ENCODE measurements around the gene RHOA.

- TF ChIP-seq CREM (IDR thresholded peaks at IDR 0.05; ENCODE audit: low read depth) (no peak), BHLHE40 (IDR thresholded peaks at IDR 0.05; ENCODE audit: borderline replicate concordance in 1 of 2, low read depth in 2 of 2, low read length in 1 of 2) (no peak), POLR2A (IDR thresholded peaks at IDR 0.05; ENCODE audit: low read depth, low read length) (no peak), YY1 (IDR thresholded peaks at IDR 0.05; ENCODE audit: low read depth, low read length) (no peak), CEBPZ (IDR thresholded peaks at IDR 0.05; ENCODE audit: low read depth, low read length) (no peak), ASH2L (IDR thresholded peaks at IDR 0.05; ENCODE audit: borderline replicate concordance, low read depth) (no peak), CTCF (IDR thresholded peaks at IDR 0.05 in 2 of 3, conservative IDR thresholded peaks at IDR 0.05 in 1 of 3; ENCODE audit: control insufficient read depth in 2 of 3, extremely low read depth in 1 of 3, insufficient read depth in 1 of 3, low read depth in 3 of 3, low read length in 3 of 3) (no peak), EGR1 (IDR thresholded peaks at IDR 0.05; ENCODE audit: borderline replicate concordance in 1 of 2, low read depth in 2 of 2, low read length in 2 of 2) (no peak), GABPA (IDR thresholded peaks at IDR 0.05; ENCODE audit: low read depth) (no peak), MXI1 (IDR thresholded peaks at IDR 0.05; ENCODE audit: low read depth, low read length) (no peak)
- TF ChIP-seq, protein P1, sequence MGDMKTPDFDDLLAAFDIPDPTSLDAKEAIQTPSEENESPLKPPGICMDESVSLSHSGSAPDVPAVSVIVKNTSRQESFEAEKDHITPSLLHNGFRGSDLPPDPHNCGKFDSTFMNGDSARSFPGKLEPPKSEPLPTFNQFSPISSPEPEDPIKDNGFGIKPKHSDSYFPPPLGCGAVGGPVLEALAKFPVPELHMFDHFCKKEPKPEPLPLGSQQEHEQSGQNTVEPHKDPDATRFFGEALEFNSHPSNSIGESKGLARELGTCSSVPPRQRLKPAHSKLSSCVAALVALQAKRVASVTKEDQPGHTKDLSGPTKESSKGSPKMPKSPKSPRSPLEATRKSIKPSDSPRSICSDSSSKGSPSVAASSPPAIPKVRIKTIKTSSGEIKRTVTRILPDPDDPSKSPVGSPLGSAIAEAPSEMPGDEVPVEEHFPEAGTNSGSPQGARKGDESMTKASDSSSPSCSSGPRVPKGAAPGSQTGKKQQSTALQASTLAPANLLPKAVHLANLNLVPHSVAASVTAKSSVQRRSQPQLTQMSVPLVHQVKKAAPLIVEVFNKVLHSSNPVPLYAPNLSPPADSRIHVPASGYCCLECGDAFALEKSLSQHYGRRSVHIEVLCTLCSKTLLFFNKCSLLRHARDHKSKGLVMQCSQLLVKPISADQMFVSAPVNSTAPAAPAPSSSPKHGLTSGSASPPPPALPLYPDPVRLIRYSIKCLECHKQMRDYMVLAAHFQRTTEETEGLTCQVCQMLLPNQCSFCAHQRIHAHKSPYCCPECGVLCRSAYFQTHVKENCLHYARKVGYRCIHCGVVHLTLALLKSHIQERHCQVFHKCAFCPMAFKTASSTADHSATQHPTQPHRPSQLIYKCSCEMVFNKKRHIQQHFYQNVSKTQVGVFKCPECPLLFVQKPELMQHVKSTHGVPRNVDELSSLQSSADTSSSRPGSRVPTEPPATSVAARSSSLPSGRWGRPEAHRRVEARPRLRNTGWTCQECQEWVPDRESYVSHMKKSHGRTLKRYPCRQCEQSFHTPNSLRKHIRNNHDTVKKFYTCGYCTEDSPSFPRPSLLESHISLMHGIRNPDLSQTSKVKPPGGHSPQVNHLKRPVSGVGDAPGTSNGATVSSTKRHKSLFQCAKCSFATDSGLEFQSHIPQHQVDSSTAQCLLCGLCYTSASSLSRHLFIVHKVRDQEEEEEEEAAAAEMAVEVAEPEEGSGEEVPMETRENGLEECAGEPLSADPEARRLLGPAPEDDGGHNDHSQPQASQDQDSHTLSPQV (IDR thresholded peaks at IDR 0.05): no peak
These were observed 65.0 kb downstream of the RHOA start for GRCh38 chr3:49346797-49347251.
